Lower leg skin (tissue), 3 donors: ENCODE data around the gene MR1.

Source experiments
- POLR2A ChIP-seq, 2 donors: fragments of 450-650 bp; IDR thresholded peaks; one replicate each; pipeline ENCODE4 v1.6.1; 2016 to 2017; ENCODE audit warnings: antibody characterized with exemption in 2 of 2, mild to moderate bottlenecking in 1 of 2, moderate library complexity in 1 of 2
- TF ChIP-seq, protein P1 (sequence below), 3 donors: fragments of 450-650 bp; IDR thresholded peaks; one replicate each; pipeline ENCODE4 v1.5.1; 2016; ENCODE audit warnings: antibody characterized with exemption in 3 of 3, mild to moderate bottlenecking in 3 of 3, moderate library complexity in 2 of 3

DNA sequence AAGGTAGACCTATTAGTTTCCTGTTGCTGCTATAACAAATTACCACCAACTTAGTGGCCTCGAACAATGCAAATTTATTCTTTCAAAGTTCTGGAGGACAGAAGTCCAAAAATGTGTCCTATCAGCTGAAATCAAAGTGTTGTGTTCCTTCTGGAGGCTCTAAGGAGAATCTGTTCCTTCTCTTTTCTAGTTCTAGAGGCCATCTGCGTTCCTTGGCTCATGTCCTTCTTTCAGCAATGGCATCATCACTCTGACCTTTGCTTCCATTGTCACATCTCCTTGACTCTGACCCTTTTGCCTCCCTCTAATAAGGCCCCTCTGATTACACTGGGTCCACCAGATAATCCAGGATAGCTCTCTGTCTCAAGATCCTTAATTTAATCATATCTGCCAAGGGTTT lies 1.2 kb upstream of the MR1 start:
- TF ChIP-seq, protein P1, sequence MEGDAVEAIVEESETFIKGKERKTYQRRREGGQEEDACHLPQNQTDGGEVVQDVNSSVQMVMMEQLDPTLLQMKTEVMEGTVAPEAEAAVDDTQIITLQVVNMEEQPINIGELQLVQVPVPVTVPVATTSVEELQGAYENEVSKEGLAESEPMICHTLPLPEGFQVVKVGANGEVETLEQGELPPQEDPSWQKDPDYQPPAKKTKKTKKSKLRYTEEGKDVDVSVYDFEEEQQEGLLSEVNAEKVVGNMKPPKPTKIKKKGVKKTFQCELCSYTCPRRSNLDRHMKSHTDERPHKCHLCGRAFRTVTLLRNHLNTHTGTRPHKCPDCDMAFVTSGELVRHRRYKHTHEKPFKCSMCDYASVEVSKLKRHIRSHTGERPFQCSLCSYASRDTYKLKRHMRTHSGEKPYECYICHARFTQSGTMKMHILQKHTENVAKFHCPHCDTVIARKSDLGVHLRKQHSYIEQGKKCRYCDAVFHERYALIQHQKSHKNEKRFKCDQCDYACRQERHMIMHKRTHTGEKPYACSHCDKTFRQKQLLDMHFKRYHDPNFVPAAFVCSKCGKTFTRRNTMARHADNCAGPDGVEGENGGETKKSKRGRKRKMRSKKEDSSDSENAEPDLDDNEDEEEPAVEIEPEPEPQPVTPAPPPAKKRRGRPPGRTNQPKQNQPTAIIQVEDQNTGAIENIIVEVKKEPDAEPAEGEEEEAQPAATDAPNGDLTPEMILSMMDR (IDR thresholded peaks at IDR 0.05): no peak
- TF ChIP-seq POLR2A (IDR thresholded peaks at IDR 0.05): no peak
